Measurements from ENCODE around the gene CABP2.
"Not testable (repeated sequence)": the region's sequence is repeated elsewhere in the genome, so short reads cannot be mapped to it uniquely, and the experiment has no call there.

Gene CABP2

GRCh38 chr11:67522844-67523555, at the start of gene CABP2:
Gene CABP2, minus strand, starts transcription at chr11:67523446. Its CDS starts 120 bp downstream, at chr11:67523326.
- DNase-seq (ENCODE audit: low read depth): no peak

GRCh38 chr11:67572747-67573419, 49.6 kb upstream of the CABP2 start:
- no peak for DNase-seq (ENCODE audit: low read depth)

- no peak for DNase-seq (ENCODE audit: low read depth)
Observed at GRCh38 chr11:67572305-67572704, 49.1 kb upstream of the CABP2 start.

GRCh38 chr11:67571443-67571842, 48.2 kb upstream of the CABP2 start:
- DNase-seq (ENCODE audit: low read depth): no peak

GRCh38 chr11:67564230-67564629, 41.0 kb upstream of the CABP2 start:
- DNase-seq (ENCODE audit: low read depth): no peak

GRCh38 chr11:67563705-67564114, 40.5 kb upstream of the CABP2 start:
- peak; percentile 77 for DNase-seq (ENCODE audit: low read depth)

GRCh38 chr11:67562963-67563704, 39.9 kb upstream of the CABP2 start:
- no peak for DNase-seq (ENCODE audit: low read depth)

- no peak for DNase-seq (ENCODE audit: low read depth)
Observed at GRCh38 chr11:67561971-67562619, 38.8 kb upstream of the CABP2 start.

- no peak for DNase-seq (ENCODE audit: low read depth)
Observed at GRCh38 chr11:67558084-67558772, 35.0 kb upstream of the CABP2 start.

GRCh38 chr11:67556244-67556643, 33.0 kb upstream of the CABP2 start:
- DNase-seq (ENCODE audit: low read depth): no peak

- not testable (repeated sequence) for DNase-seq (ENCODE audit: low read depth)
Observed at GRCh38 chr11:67551697-67552096, 28.5 kb upstream of the CABP2 start.

GRCh38 chr11:67551127-67551526, 27.9 kb upstream of the CABP2 start:
- no peak for DNase-seq (ENCODE audit: low read depth)

- no peak for DNase-seq (ENCODE audit: low read depth)
Observed at GRCh38 chr11:67548555-67549110, 25.4 kb upstream of the CABP2 start.

GRCh38 chr11:67548112-67548511, 24.9 kb upstream of the CABP2 start:
- DNase-seq (ENCODE audit: low read depth): not testable (repeated sequence)

GRCh38 chr11:67545280-67545679, 22.0 kb upstream of the CABP2 start:
- no peak for DNase-seq (ENCODE audit: low read depth)

GRCh38 chr11:67544616-67545242, 21.5 kb upstream of the CABP2 start:
- no peak for DNase-seq (ENCODE audit: low read depth)

GRCh38 chr11:67543585-67543984, 20.3 kb upstream of the CABP2 start:
- DNase-seq (ENCODE audit: low read depth): no peak

GRCh38 chr11:67542971-67543370, 19.7 kb upstream of the CABP2 start:
- no peak for DNase-seq (ENCODE audit: low read depth)

- no peak for DNase-seq (ENCODE audit: low read depth)
Observed at GRCh38 chr11:67542169-67542568, 18.9 kb upstream of the CABP2 start.

- DNase-seq (ENCODE audit: low read depth): no peak
Observed at GRCh38 chr11:67541198-67541597, 18.0 kb upstream of the CABP2 start.

- DNase-seq (ENCODE audit: low read depth): no peak
Observed at GRCh38 chr11:67539550-67539949, 16.3 kb upstream of the CABP2 start.

All from HS-5 (cell line).